GM19468 (cell line): ENCODE measurements around the gene ARFGAP2.

Experiments
- ATAC-seq: cut with Tn5 transposase; IDR thresholded peaks from one replicate; pipeline ENCODE4 v1.9.1; 2021; ENCODE audit warnings: mild to moderate bottlenecking, moderate library complexity, moderate number of reproducible peaks; ENCODE audit not compliant: unreplicated experiment; ENCODE audit errors: extremely low read depth

Gene ARFGAP2

GRCh38 chr11:47188259-47188658 lies 11.6 kb upstream of the ARFGAP2 start:
- ATAC-seq = no peak

- no peak for ATAC-seq
Observed at GRCh38 chr11:47187723-47188122, 11.0 kb upstream of the ARFGAP2 start.

- no peak for ATAC-seq
Observed at GRCh38 chr11:47186700-47187695, 10.3 kb upstream of the ARFGAP2 start.

- ATAC-seq = no peak
Observed at GRCh38 chr11:47186076-47186699, 9.5 kb upstream of the ARFGAP2 start, which contains the start of gene PACSIN3. Gene PACSIN3 (minus strand): TSS chr11:47186434. CDS start chr11:47182727, 3,707 bp downstream.

- no peak for ATAC-seq
Observed at GRCh38 chr11:47185305-47186075, 8.8 kb upstream of the ARFGAP2 start.

- no peak for ATAC-seq
Observed at GRCh38 chr11:47184711-47185304, 8.1 kb upstream of the ARFGAP2 start.

- ATAC-seq = no peak
Observed at GRCh38 chr11:47183969-47184368, 7.3 kb upstream of the ARFGAP2 start.

GRCh38 chr11:47183031-47183856 lies 6.6 kb upstream of the ARFGAP2 start:
- no peak for ATAC-seq

GRCh38 chr11:47182380-47182779 lies 5.7 kb upstream of the ARFGAP2 start:
- no peak for ATAC-seq

- ATAC-seq = no peak
Observed at GRCh38 chr11:47181271-47181670, 4.6 kb upstream of the ARFGAP2 start.

- no peak for ATAC-seq
Observed at GRCh38 chr11:47180006-47180787, 3.5 kb upstream of the ARFGAP2 start.

GRCh38 chr11:47179655-47179991 lies 2.9 kb upstream of the ARFGAP2 start:
- no peak for ATAC-seq

GRCh38 chr11:47178737-47179654 lies 2.3 kb upstream of the ARFGAP2 start:
- no peak for ATAC-seq

- ATAC-seq = no peak
Observed at GRCh38 chr11:47178316-47178715, 1.6 kb upstream of the ARFGAP2 start.

- no peak for ATAC-seq
Observed at GRCh38 chr11:47177846-47178245, 1.2 kb upstream of the ARFGAP2 start.

- ATAC-seq = no peak
Observed at GRCh38 chr11:47177229-47177845, 658 bp upstream of the ARFGAP2 start.

GRCh38 chr11:47175746-47176327 lies 842 bp downstream of the ARFGAP2 start:
- ATAC-seq = no peak
